Stomach smooth muscle (tissue), 2 donors: ENCODE data around the gene MAP9.

Experiments
- H3K27ac ChIP-seq: one replicate; pipeline ENCODE4 v1.7.0; 2013; ENCODE audit warnings: mild to moderate bottlenecking, low read length, inconsistent platforms
- H3K27me3 ChIP-seq, 2 donors: one replicate each; pipeline ENCODE4 v1.7.0; 2013; ENCODE audit warnings: low read length in 2 of 2; ENCODE audit not compliant: insufficient read depth in 2 of 2, control insufficient read depth in 1 of 2
- H3K36me3 ChIP-seq, 2 donors: one replicate each; pipeline ENCODE4 v1.7.0; 2013; ENCODE audit warnings: low read length in 2 of 2; ENCODE audit not compliant: control insufficient read depth in 2 of 2, insufficient read depth in 2 of 2
- H3K4me1 ChIP-seq: one replicate; pipeline ENCODE4 v1.7.0; 2013; ENCODE audit warnings: low read length; ENCODE audit not compliant: control insufficient read depth, insufficient read depth
- H3K4me3 ChIP-seq, 2 donors: one replicate each; pipeline ENCODE4 v1.7.0; 2013; ENCODE audit warnings: low read length in 2 of 2
- H3K9ac ChIP-seq, 2 donors: one replicate each; pipeline ENCODE4 v1.7.0; 2013; ENCODE audit warnings: low read length in 2 of 2, mild to moderate bottlenecking in 1 of 2
- H3K9me3 ChIP-seq, 2 donors: one replicate each; pipeline ENCODE4 v1.7.0; 2013; ENCODE audit warnings: low read length in 2 of 2; ENCODE audit not compliant: control insufficient read depth in 2 of 2
- donor health status: healthy.
- donor health status: Pancreatic carcinoma.

The MAP9 gene

GRCh38 chr4:155307731-155308277 lies 69.0 kb downstream of the MAP9 start:
- Histone ChIP-seq H3K4me1 (no peaks in the 10 kb centered on the region), H3K27me3 (no peaks in the 10 kb centered on the region), H3K9me3 (no peaks in the 10 kb centered on the region), H3K4me3 (no peak overlapping the region), H3K36me3 (no peaks in the 10 kb centered on the region), H3K9ac (no peak overlapping the region), H3K27ac (no peak overlapping the region)

- no peaks in the 10 kb centered on the region for H3K27me3 ChIP-seq
- H3K4me1 ChIP-seq, result no peaks in the 10 kb centered on the region
- H3K27ac ChIP-seq, result no peak overlapping the region
- no peaks in the 10 kb centered on the region for H3K36me3 ChIP-seq
- H3K9ac ChIP-seq, result no peak overlapping the region
- no peak overlapping the region for H3K4me3 ChIP-seq
- no peaks in the 10 kb centered on the region for H3K9me3 ChIP-seq
These were observed 71.1 kb downstream of the MAP9 start for GRCh38 chr4:155305619-155306018.

- Histone ChIP-seq H3K4me1 (no peaks in the 10 kb centered on the region), H3K9me3 (no peaks in the 10 kb centered on the region), H3K4me3 (no peak overlapping the region), H3K36me3 (no peaks in the 10 kb centered on the region), H3K27ac (no peak overlapping the region), H3K9ac (no peak overlapping the region), H3K27me3 (no peaks in the 10 kb centered on the region)
These were observed 72.4 kb downstream of the MAP9 start for GRCh38 chr4:155304375-155304774.

- no peak overlapping the region for H3K4me3 ChIP-seq
- no peaks in the 10 kb centered on the region for H3K4me1 ChIP-seq
- no peak overlapping the region for H3K9ac ChIP-seq
- H3K27ac ChIP-seq, result no peak overlapping the region
- H3K9me3 ChIP-seq, result no peaks in the 10 kb centered on the region
- no peaks in the 10 kb centered on the region for H3K36me3 ChIP-seq
- H3K27me3 ChIP-seq, result no peaks in the 10 kb centered on the region
These were observed 77.7 kb downstream of the MAP9 start for GRCh38 chr4:155299103-155299502.
